Chondrocyte (in vitro differentiated cells): ENCODE measurements around the gene DCAF7. TPM values are rescaled to one million over a fixed set of nuclear protein-coding genes. Genes with fewer than 3 reads are reported as not detected.

Experiments
- DNase-seq: peaks from one replicate; pipeline ENCODE4 v3.0.0; 2021; ENCODE audit warnings: mixed read lengths, low spot score
- H3K27ac Mint-ChIP-seq: one replicate; pipeline ENCODE4 v1.8.0; 2021; ENCODE audit warnings: mild to moderate bottlenecking, moderate library complexity, mixed read lengths; ENCODE audit not compliant: unreplicated experiment
- H3K27me3 Mint-ChIP-seq: 2 replicates; pipeline ENCODE4 v1.8.0; 2021; ENCODE audit warnings: low read depth, mixed read lengths
- H3K36me3 Mint-ChIP-seq: 2 replicates; pipeline ENCODE4 v1.8.0; 2021; ENCODE audit warnings: low read depth, mixed read lengths
- H3K4me1 Mint-ChIP-seq: 2 replicates; pipeline ENCODE4 v1.8.0; 2021; ENCODE audit warnings: low read depth, mild to moderate bottlenecking, mixed read lengths
- H3K4me3 Mint-ChIP-seq: one replicate; pipeline ENCODE4 v1.8.0; 2021; ENCODE audit warnings: mild to moderate bottlenecking, moderate library complexity, mixed read lengths; ENCODE audit not compliant: unreplicated experiment
- H3K9me3 Mint-ChIP-seq: 2 replicates; pipeline ENCODE4 v1.8.0; 2021; ENCODE audit warnings: low read depth, mixed read lengths
- CTCF ChIP-seq: fragments of 200-600 bp; sonication (generic); IDR thresholded peaks from 2 replicates; pipeline ENCODE4 v1.5.0; 2021; ENCODE audit warnings: antibody characterized with exemption, mild to moderate bottlenecking, moderate library complexity
- long read RNA-seq: library from polyadenylated mRNA; stranded (forward); transcript quantifications from one replicate; pipeline ENCODE4 v2.0.0, GENCODE V29; 2021
- total RNA-seq: library from RNA; stranded (reverse); gene quantifications from 3 replicates; pipeline ENCODE4 v1.2.1, GENCODE V29; 2021

DCAF7 gene, protein sequence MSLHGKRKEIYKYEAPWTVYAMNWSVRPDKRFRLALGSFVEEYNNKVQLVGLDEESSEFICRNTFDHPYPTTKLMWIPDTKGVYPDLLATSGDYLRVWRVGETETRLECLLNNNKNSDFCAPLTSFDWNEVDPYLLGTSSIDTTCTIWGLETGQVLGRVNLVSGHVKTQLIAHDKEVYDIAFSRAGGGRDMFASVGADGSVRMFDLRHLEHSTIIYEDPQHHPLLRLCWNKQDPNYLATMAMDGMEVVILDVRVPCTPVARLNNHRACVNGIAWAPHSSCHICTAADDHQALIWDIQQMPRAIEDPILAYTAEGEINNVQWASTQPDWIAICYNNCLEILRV
- 66.2 to 70.4 TPM (median 69.3 TPM) in 3 replicates for total RNA-seq
- long read RNA-seq, full-length matches to known transcripts = 39 of 71 reads
- long read RNA-seq, partial matches to known transcripts = 2 of 71 reads
- long read RNA-seq, other reads (novel, unspliced or antisense) = 30 of 71 reads

GRCh38 chr17:63549946-63550816, at the start of gene DCAF7:
Gene DCAF7 (plus strand): TSS chr17:63550477. CDS start chr17:63550678, 201 bp downstream.
- no peaks in the 10 kb centered on the region for H3K9me3 Mint-ChIP-seq
- peak within 1 kb of the TSS; percentile 95 for H3K4me3 Mint-ChIP-seq
- no peaks in the 10 kb centered on the region for H3K36me3 Mint-ChIP-seq
- DNase-seq = peak; percentile 99
- H3K27ac Mint-ChIP-seq = peak within 1 kb of the TSS; percentile 97
- H3K27me3 Mint-ChIP-seq = no peaks in the 10 kb centered on the region
- peak; percentile 28 for TF ChIP-seq CTCF
- peaks cover 36% of the 10 kb centered on the region for H3K4me1 Mint-ChIP-seq

DNA sequence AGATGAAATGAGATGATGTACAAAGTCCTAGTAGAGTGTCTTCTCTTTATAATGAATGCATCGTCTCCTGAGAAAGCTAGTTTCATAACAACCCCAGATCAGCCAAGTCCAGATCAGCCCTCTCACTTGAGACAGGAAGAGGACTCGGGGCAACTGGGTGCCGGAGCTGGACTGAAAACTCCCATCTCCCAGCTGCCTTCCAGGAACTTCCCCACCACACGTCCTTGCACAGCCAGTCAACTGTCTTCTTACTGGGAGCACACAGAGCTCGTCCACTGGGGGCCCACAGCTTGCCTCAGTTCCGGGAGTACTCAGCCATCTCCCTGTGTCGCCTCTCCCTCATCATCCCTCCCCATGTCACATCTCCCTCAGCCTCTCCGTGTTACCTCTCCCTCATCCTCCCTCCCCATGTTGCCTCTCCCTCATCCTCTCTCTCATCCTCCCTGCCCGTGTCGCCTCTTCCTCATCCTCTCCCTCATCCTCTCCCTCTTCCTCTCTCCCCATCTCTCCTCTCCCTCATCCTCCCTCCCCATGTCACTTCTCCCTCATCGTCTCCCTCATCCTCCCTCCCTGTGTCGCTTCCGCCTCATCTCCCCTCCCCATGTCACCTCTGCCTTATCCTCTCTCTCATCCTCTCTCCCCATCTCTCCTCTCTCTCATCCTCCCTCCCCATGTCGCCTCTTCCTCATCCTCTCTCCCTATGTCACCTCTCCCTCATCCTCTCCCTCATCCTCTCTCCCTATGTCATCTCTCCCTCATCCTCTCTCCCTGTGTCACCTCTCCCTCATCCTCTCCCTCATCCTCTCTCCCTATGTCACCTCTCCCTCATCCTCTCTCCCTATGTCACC, 49.5 kb upstream of the DCAF7 start:
- H3K4me3 Mint-ChIP-seq = no peak overlapping the region

GRCh38 chr17:63503341-63503705, 47.0 kb upstream of the DCAF7 start:
- no peak overlapping the region for H3K27ac Mint-ChIP-seq
- H3K4me1 Mint-ChIP-seq = peaks cover 5% of the 10 kb centered on the region
- peaks cover 49% of the 10 kb centered on the region for H3K27me3 Mint-ChIP-seq
- no peak for DNase-seq
- peaks cover 5% of the 10 kb centered on the region for H3K9me3 Mint-ChIP-seq
- peaks cover 1% of the 10 kb centered on the region for H3K36me3 Mint-ChIP-seq
- TF ChIP-seq CTCF = no peak
- H3K4me3 Mint-ChIP-seq = no peak overlapping the region

More for the DNA sequence above, 49.5 kb upstream of the DCAF7 start:
- no peak for DNase-seq
- peaks cover 4% of the 10 kb centered on the region for H3K9me3 Mint-ChIP-seq
- TF ChIP-seq CTCF = no peak
- peaks cover 5% of the 10 kb centered on the region for H3K4me1 Mint-ChIP-seq
- peaks cover 1% of the 10 kb centered on the region for H3K36me3 Mint-ChIP-seq
- no peak overlapping the region for H3K27ac Mint-ChIP-seq
- peaks cover 39% of the 10 kb centered on the region for H3K27me3 Mint-ChIP-seq

- Mint-ChIP-seq H3K27ac (no peak overlapping the region), H3K4me1 (no peaks in the 10 kb centered on the region), H3K4me3 (no peak overlapping the region), H3K9me3 (peaks cover 5% of the 10 kb centered on the region), H3K36me3 (peaks cover 1% of the 10 kb centered on the region), H3K27me3 (peaks cover 52% of the 10 kb centered on the region)
- no peak for DNase-seq
- no peak for TF ChIP-seq CTCF
Measured at GRCh38 chr17:63504261-63504660, 46.0 kb upstream of the DCAF7 start.
